DND-41 (cell line): Measurements from ENCODE around the gene CST9L.

ENCODE experiments used
- ATAC-seq: fragments of 200-7000 bp; cut with Tn5 transposase; 3 replicates; pipeline ENCODE4 v1.9.1; 2021; ENCODE audit warnings: low read depth; ENCODE audit not compliant: insufficient read depth
- DNase-seq: peaks from one replicate; pipeline ENCODE4 v3.0.0-alpha.2; 2020
- H2AFZ ChIP-seq: 2 replicates; pipeline ENCODE4 v1.6.0; 2012; ENCODE audit warnings: low read depth, low read length
- H3K27ac ChIP-seq: 2 replicates; pipeline ENCODE4 v1.5.1; 2012; ENCODE audit warnings: low read length, inconsistent platforms
- H3K27me3 ChIP-seq: fragments of 200-600 bp; sonication (generic); 2 replicates; pipeline ENCODE4 v1.6.0; 2012; ENCODE audit warnings: low read length, mild to moderate bottlenecking, inconsistent platforms; ENCODE audit not compliant: insufficient read depth, poor library complexity
- H3K36me3 ChIP-seq: 2 replicates; pipeline ENCODE4 v1.5.1; 2012; ENCODE audit warnings: low read length, inconsistent platforms; ENCODE audit not compliant: insufficient read depth
- H3K4me1 ChIP-seq: 2 replicates; pipeline ENCODE4 v1.5.1; 2012; ENCODE audit warnings: mild to moderate bottlenecking, low read length; ENCODE audit not compliant: insufficient read depth
- H3K4me2 ChIP-seq: 2 replicates; pipeline ENCODE4 v1.6.0; 2012; ENCODE audit warnings: mild to moderate bottlenecking, moderate library complexity, low read length, inconsistent platforms; ENCODE audit not compliant: insufficient read depth
- H3K4me3 ChIP-seq, 2 experiments: fragments of 200-600 bp in 1 of 2; shearing (Covaris generic) in 1 of 2; 2 replicates each; pipeline ENCODE4 v1.5.1; 2012 to 2016; ENCODE audit warnings: inconsistent platforms in 2 of 2, low read length in 2 of 2, mild to moderate bottlenecking in 2 of 2, low read depth in 1 of 2, moderate library complexity in 1 of 2
- H3K79me2 ChIP-seq: 2 replicates; pipeline ENCODE4 v1.6.0; 2012; ENCODE audit warnings: low read length, inconsistent platforms; ENCODE audit not compliant: insufficient read depth
- H3K9ac ChIP-seq: 2 replicates; pipeline ENCODE4 v1.6.0; 2012; ENCODE audit warnings: low read depth, mild to moderate bottlenecking, inconsistent platforms, low read length, moderate library complexity
- H3K9me3 ChIP-seq: 2 replicates; pipeline ENCODE4 v1.5.1; 2012; ENCODE audit warnings: low read length, moderate library complexity, mild to moderate bottlenecking, inconsistent platforms; ENCODE audit not compliant: insufficient read depth, severe bottlenecking
- H4K20me1 ChIP-seq: 2 replicates; pipeline ENCODE4 v1.6.0; 2012; ENCODE audit warnings: low read length; ENCODE audit not compliant: insufficient read depth
- CTCF ChIP-seq: IDR thresholded peaks from 2 replicates; pipeline ENCODE4 v1.5.1; 2012; ENCODE audit warnings: borderline replicate concordance, low read length, moderate library complexity, mild to moderate bottlenecking; ENCODE audit not compliant: poor library complexity, severe bottlenecking; ENCODE audit errors: extremely low read depth
- EZH2 ChIP-seq: IDR thresholded peaks from 3 replicates; pipeline ENCODE4 v1.6.1; 2012; ENCODE audit warnings: borderline replicate concordance, low read depth, mild to moderate bottlenecking, moderate library complexity, low read length, inconsistent platforms; ENCODE audit not compliant: severe bottlenecking

CST9L gene

GRCh38 chr20:23574977-23575376, 6.7 kb upstream of the CST9L start:
- no peaks in the 10 kb centered on the region for H4K20me1 ChIP-seq
- H3K4me2 ChIP-seq: no peak overlapping the region
- H3K27ac ChIP-seq: no peak overlapping the region
- H3K4me3 ChIP-seq: no peak overlapping the region
- TF ChIP-seq CTCF (no peak), EZH2 (no peak)
- H3K9ac ChIP-seq: no peak overlapping the region
- no peaks in the 10 kb centered on the region for H3K4me1 ChIP-seq
- H3K36me3 ChIP-seq: no peaks in the 10 kb centered on the region
- no peak overlapping the region for H2AFZ ChIP-seq
- H3K9me3 ChIP-seq: no peaks in the 10 kb centered on the region
- no peak for ATAC-seq
- H3K79me2 ChIP-seq: no peaks in the 10 kb centered on the region
- no peak for DNase-seq
- H3K27me3 ChIP-seq: peaks cover 20% of the 10 kb centered on the region

- Histone ChIP-seq H3K79me2 (no peaks in the 10 kb centered on the region), H2AFZ (no peak overlapping the region), H3K27me3 (peaks cover 22% of the 10 kb centered on the region), H3K9me3 (no peaks in the 10 kb centered on the region), H3K9ac (no peak overlapping the region), H3K27ac (no peak overlapping the region), H4K20me1 (no peaks in the 10 kb centered on the region), H3K4me2 (no peak overlapping the region), H3K36me3 (no peaks in the 10 kb centered on the region), H3K4me3 (no peak overlapping the region), H3K4me1 (no peaks in the 10 kb centered on the region)
- TF ChIP-seq EZH2 (no peak), CTCF (no peak)
- ATAC-seq: no peak
- DNase-seq: no peak
Measured at GRCh38 chr20:23570178-23570760, 2.0 kb upstream of the CST9L start.

GRCh38 chr20:23569570-23569969, 1.3 kb upstream of the CST9L start:
- ATAC-seq (no peak; the same call in 2 of the 3 replicates), DNase-seq (no peak)
- TF ChIP-seq EZH2 (no peak), CTCF (no peak)
- Histone ChIP-seq H3K4me1 (no peaks in the 10 kb centered on the region), H4K20me1 (no peaks in the 10 kb centered on the region), H2AFZ (no peak overlapping the region), H3K27ac (no peak overlapping the region), H3K9me3 (no peaks in the 10 kb centered on the region), H3K36me3 (no peaks in the 10 kb centered on the region), H3K79me2 (no peaks in the 10 kb centered on the region), H3K4me3 (no peak overlapping the region), H3K9ac (no peak overlapping the region), H3K27me3 (peaks cover 22% of the 10 kb centered on the region), H3K4me2 (no peak overlapping the region)

GRCh38 chr20:23568971-23569330, 667 bp upstream of the CST9L start:
- H3K4me3 ChIP-seq: no peak overlapping the region
- no peaks in the 10 kb centered on the region for H3K79me2 ChIP-seq
- TF ChIP-seq EZH2 (no peak), CTCF (no peak)
- DNase-seq (no peak), ATAC-seq (no peak)
- H3K9ac ChIP-seq: no peak overlapping the region
- H3K4me2 ChIP-seq: no peak overlapping the region
- no peak overlapping the region for H2AFZ ChIP-seq
- H3K27me3 ChIP-seq: peaks cover 22% of the 10 kb centered on the region
- H3K36me3 ChIP-seq: no peaks in the 10 kb centered on the region
- no peaks in the 10 kb centered on the region for H3K9me3 ChIP-seq
- no peak overlapping the region for H3K27ac ChIP-seq
- no peaks in the 10 kb centered on the region for H4K20me1 ChIP-seq
- H3K4me1 ChIP-seq: no peaks in the 10 kb centered on the region
